CD4-positive, alpha-beta T cell treated with Interleukin-17A for 4 hours (primary cell): ENCODE data around the gene ARID1A.

Experiments used
- DNase-seq: peaks from one replicate; pipeline ENCODE4 v3.0.0-alpha.2; 2020; ENCODE audit warnings: mixed read lengths

ARID1A gene

GRCh38 chr1:26828411-26828991 lies 132.7 kb downstream of the ARID1A start:
- no peak for DNase-seq

DNA sequence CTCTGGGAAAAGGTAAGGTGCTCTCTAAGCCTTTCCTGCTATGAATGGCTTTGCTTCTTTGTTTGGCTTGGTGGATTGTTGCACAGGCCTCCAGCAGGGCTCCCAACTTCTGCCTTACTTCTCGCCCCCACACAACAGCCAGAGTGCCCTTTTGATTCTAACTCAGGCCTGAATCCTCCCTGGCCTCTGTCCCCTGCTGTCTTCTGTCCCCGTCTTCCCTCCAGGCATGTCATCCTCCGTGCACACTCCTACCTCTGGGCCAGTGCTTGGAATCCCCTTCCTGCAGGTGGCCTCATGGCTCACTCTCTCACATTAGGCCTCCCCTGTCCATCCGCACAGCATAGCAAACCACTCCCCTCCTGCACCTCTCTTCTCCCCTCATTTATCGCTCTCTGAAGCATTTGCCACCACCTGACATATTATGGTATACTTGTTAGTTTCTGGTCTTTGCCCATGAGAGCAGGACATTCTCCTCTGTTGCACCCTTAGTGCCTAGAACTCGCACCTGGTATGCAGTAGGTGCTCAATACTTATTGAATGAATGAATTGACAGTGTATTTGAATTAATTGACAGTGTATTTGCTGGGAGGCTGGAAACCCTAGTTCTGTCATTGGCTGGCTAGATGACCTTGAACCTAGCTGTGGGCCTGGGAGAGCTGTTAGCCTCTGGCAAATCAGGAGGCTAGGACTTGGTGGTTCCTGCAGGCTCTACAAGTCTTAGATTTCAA lies 133.5 kb downstream of the ARID1A start:
- DNase-seq: no peak

DNA sequence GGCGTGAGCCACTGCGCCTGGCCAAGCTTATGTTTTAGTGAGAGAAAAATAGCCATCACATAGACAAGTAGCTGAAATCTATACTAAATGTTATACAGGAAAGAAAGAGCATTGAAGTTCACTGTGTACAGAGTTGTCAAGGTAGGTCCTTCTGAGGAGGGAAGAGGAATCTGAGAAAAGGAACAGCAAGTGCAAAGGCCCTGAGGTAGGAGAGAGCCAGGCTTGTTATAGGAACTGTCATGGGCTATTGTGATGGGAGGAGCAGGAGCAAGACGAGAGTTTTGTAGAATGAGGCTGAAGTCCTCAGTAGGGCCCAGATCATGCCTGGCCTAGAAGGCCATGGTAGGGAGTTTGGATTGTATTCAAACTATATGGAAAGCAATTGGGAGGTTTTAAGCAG lies 135.2 kb downstream of the ARID1A start:
- DNase-seq: no peak
